NCI-H1105 (cell line): ENCODE measurements around the gene MTCP1.

Experiments
- DNase-seq: peaks from one replicate; lab custom pipeline; 2025; lab: John Stamatoyannopoulos, UW

The MTCP1 gene

GRCh38 chrX:155053656-155054055, 17.3 kb downstream of the MTCP1 start:
- DNase-seq, result no peak

GRCh38 chrX:155052738-155053498, 18.0 kb downstream of the MTCP1 start:
- no peak for DNase-seq

DNA sequence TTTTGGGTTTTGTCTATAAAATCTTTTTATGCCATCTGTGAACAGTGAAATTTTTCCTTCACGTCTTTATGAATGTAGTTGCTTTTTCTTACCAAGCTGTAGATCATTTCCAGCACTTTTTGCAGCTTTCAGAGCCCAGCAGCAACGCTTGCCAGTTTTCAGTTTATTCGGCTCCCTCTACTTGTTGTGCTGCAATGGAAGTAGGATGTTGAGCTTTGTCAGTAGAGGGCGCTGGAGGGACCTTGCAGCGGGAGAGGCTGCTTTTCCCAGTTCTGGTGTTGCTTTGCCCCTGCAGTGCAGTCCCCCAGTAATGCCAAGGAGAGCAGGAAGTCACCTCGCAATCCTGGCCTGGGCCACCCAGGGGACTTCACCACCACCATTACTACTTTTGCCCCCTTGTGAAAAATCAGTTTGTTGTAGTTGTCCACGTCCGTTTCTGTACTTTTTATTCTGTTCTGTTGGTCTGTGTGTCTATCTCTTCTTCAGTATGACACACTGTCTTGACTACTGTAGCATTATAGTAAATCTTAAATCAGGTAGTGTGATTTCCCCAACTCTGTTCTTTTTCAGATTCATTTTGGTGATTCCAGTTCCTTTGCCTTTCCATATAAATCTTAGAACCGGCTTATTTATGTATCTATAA, 21.8 kb downstream of the MTCP1 start:
- peak; percentile 32 for DNase-seq

DNA sequence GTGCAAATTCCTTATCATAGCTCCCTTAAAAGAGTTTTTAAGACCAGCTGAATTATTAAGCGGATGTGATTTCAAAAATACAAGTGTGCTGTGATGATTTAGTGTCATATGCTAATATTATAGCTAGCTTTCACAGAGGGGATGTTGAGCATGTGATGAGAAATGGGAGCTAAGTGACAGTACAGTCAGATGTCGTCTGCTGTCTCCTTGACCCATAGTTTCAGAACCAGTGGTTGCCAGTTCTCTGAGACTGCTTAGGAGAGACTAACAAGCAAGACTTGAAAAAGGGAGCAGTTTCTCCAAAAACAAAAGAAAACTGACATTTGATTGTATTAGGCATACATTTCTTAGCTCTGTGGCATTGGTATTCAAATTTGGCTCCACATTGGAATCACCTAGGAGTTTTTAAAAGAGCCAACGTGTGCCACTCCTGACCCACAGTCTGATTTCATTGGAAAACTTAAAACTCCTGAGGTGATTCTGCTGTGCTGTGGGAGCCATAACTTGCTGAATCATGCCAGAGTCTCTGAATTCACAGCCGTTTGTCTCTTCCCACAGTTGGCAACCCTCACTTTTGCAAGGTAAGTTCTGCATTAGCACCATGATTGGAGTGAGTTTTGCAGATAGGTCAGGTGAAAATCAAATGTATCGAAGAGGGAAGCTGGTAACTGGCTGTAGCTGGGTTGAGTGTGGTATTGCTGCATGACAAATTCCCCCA, 24.0 kb downstream of the MTCP1 start:
- no peak for DNase-seq

DNA sequence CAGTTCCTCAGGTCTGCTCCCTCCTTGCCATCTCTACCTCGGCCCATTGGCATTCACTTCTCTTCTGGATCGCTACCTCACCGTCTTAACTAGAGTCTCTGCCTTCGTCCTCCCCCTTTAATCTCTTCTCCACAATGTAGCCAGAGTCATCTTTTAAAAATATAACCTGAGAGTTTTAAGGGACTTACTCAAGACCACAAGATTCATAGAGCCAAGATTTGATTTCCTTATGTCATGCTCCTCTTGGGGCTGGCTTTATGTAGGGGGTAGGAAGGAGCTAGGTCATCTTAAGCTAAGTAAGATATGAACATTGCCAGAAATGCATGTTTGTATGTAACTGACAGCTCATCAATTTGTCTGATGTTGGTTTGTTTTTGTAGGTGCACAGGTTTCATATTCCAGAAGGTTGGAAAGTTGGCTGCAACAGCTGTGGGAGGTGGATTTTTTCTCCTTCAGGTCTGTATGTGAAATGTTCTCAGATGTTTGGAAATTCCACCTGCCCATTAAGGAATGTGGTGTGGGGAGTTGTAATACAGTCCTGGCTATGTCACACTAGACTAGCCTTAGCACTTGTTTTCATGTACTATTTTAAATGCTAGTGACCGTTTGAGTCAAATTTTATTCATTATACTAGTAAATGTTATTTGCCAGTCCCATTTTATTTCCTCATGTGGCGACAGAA, 24.7 kb downstream of the MTCP1 start:
- no peak for DNase-seq

GRCh38 chrX:155035688-155036087, 35.2 kb downstream of the MTCP1 start:
- no peak for DNase-seq

DNA sequence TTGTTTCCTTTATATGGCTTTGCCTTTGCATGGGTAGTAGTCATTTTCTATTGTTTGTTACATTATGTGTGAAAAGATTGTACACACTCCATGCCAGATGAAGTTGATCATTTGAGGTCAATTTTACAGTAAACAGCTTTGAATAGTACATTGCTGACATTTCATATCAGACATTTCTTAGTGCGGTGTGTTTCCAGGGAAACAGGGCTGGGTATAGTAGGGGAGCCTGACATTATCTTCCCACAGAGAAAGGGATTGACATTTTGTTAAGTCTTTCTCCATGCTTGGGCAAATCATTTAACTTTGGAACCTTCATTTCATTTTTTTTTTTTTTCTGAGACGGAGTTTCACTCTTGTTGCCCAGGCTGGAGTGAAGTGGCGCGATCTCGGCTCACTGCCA, 39.3 kb downstream of the MTCP1 start:
- DNase-seq, result no peak

DNA sequence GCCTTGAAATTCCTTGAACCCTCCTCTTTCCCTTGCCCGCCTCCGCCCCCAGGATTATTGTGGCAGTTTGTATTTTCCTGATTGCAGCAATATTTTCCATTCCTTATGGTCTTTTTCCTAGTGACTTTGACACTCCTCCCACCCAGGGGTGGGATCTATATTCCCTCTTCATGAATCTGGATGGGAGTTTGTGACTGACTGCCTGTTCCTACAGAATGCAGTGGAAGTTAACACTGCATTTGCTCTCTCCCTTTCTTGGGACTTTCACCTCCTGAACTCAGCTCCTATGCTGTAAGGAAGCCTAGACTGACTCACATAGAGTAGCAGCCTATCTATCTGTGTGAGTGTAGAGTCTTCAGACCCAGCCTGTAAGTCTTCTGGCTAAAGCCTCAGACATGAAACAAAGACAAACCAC, 42.1 kb downstream of the MTCP1 start:
- DNase-seq, result no peak

- DNase-seq, result peak; percentile 8
These were observed 42.8 kb downstream of the MTCP1 start for GRCh38 chrX:155028129-155028528.

GRCh38 chrX:155027509-155028066, 43.3 kb downstream of the MTCP1 start:
- peak; percentile 44 for DNase-seq

DNA sequence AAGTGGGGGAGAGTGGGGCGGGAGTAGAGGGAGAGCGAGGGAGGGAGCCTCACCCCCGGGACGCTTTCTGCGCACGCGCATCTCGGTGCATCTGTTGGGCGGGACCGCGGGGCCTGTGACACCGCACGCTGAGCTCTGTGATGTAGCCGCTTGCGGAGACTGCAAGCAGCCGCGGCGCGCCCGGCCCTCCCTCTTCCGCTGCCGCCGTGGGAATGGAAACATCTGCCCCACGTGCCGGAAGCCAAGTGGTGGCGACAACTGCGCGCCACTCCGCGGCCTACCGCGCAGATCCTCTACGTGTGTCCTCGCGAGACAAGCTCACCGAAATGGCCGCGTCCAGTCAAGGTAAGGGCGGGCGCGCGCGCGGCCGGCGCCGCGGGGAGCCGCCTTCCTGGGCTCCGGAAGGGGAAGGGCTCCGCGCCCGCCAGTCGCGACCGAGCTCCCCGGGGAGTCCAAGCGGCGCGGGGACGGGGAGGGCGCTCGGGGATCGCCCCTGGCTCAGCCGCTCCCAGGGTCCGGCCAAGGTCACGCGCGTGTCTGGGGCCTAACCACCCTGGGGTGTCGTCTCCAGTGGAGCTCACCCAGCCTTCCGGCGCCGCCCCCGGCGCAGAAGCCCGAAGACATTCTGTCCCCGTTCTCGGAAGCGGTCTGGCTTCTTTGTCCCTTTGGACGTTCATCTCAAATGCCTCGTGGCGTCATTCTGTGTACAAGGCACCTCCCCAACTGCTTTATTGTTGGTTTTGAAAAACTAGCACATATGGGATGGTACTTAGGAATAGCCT, 44.0 kb downstream of the MTCP1 start, which contains the start of gene FUNDC2:
TSS of gene FUNDC2 (plus strand) at position 118 of the 782 bp plus-strand sequence. CDS start at position 213, 95 bp downstream.
- DNase-seq, result peak; percentile 97

DNA sequence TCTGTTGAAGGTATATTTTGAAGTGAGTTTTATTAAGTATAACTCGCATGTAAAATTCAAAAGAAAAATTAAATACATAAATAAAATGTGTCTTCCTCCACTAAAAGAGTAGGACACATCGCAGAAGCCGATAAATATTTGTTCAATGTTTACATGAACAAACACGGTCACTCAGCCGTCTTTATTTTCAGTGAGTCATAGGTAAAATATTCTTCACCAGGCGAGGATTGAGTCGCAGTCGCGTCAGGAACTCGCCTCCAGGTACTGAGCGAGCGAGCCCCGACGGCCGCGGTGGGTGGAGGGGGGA, 44.6 kb downstream of the MTCP1 start:
- DNase-seq, result no peak

- no peak for DNase-seq
These were observed 46.8 kb downstream of the MTCP1 start for GRCh38 chrX:155023907-155024833.

DNA sequence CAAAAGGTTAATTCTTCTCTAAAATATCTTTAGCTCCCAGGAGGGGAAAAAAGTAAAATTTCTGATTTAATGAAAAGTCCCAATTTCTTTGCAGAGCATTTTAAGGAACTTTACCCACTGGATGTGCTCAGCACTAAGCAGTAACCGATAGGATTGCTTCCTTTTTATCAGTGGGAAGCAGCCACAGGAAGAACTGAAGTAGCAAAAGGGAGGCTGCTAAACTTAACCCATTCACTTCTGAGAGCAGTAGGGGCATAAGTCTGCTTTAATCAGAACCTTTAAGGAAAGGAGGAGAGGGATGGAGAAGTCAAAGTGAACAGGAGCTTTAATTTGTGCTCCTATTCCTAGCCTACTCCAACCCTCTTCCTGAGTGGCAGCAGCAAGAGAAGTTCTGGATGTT, 48.4 kb downstream of the MTCP1 start, which contains the start of gene F8:
TSS of gene F8 (minus strand) at position 139 of the 400 bp plus-strand sequence. CDS start 171 bp downstream, outside the sequence.
- no peak for DNase-seq

GRCh38 chrX:155020591-155020990, 50.3 kb downstream of the MTCP1 start:
- DNase-seq, result no peak
